CD14-positive monocyte (primary cell): ENCODE results near the gene FGF14. TPM values are rescaled to one million over a fixed set of nuclear protein-coding genes. Genes with fewer than 3 reads are reported as not detected.

ENCODE experiments used
- DNase-seq, 3 donors: peaks; one replicate each; pipeline ENCODE4 v3.0.0-alpha.2; 2011 to 2022
- H2AFZ ChIP-seq: 2 replicates; pipeline ENCODE4 v1.6.0; 2012; ENCODE audit warnings: mild to moderate bottlenecking, low read depth, low read length, inconsistent platforms; ENCODE audit not compliant: insufficient read depth, poor library complexity, severe bottlenecking
- H3K27ac ChIP-seq, 2 donors: 1 replicate in 1 of 2; 2 replicates in 1 of 2; pipeline ENCODE4 v1.5.1; 2012 to 2013; ENCODE audit warnings: low read length in 2 of 2, control low read depth in 1 of 2, inconsistent platforms in 1 of 2, low read depth in 1 of 2, mild to moderate bottlenecking in 1 of 2
- H3K27me3 ChIP-seq, 2 donors: one replicate each; pipeline versions ENCODE4 v1.6.0 to v1.6.1; 2011 to 2013; ENCODE audit warnings: low read length in 2 of 2; ENCODE audit not compliant: control insufficient read depth in 2 of 2, insufficient read depth in 2 of 2
- H3K36me3 ChIP-seq, 2 donors: replicated peaks in 1 of 2; 1 replicate in 1 of 2; 2 replicates in 1 of 2; pipeline versions ENCODE4 v1.5.1 to v1.6.1; 2012 to 2013; ENCODE audit warnings: low read length in 2 of 2, control low read depth in 1 of 2, inconsistent platforms in 1 of 2, mild to moderate bottlenecking in 1 of 2; ENCODE audit not compliant: insufficient read depth in 2 of 2, control insufficient read depth in 1 of 2
- H3K4me1 ChIP-seq, 2 donors: 1 replicate in 1 of 2; 2 replicates in 1 of 2; pipeline versions ENCODE4 v1.5.1 to v1.6.1; 2012 to 2013; ENCODE audit warnings: low read length in 2 of 2, control low read depth in 1 of 2, inconsistent platforms in 1 of 2, mild to moderate bottlenecking in 1 of 2, moderate library complexity in 1 of 2; ENCODE audit not compliant: insufficient read depth in 2 of 2, control insufficient read depth in 1 of 2
- H3K4me2 ChIP-seq: replicated peaks from 2 replicates; pipeline ENCODE3; 2012; ENCODE audit warnings: low read length, moderate library complexity, mild to moderate bottlenecking; ENCODE audit not compliant: poor library complexity, severe bottlenecking; ENCODE audit errors: extremely low read depth
- H3K4me3 ChIP-seq, 3 experiments: fragments of 200-600 bp in 1 of 3; sonication (generic) in 1 of 3; replicated peaks in 1 of 3; 1 replicate in 2 of 3; 2 replicates in 1 of 3; pipeline ENCODE4 v1.5.1; 2011 to 2013; ENCODE audit warnings: low read length in 3 of 3, mild to moderate bottlenecking in 3 of 3, control low read depth in 2 of 3, low read depth in 2 of 3, inconsistent platforms in 1 of 3, moderate library complexity in 1 of 3
- H3K79me2 ChIP-seq: 2 replicates; pipeline ENCODE4 v1.6.0; 2012; ENCODE audit warnings: mild to moderate bottlenecking, control low read depth, inconsistent platforms, low read length, moderate library complexity; ENCODE audit not compliant: insufficient read depth
- H3K9ac ChIP-seq: 2 replicates; pipeline ENCODE4 v1.6.0; 2017; ENCODE audit warnings: low read length, mild to moderate bottlenecking; ENCODE audit not compliant: insufficient read depth, poor library complexity, severe bottlenecking
- H3K9me3 ChIP-seq, 2 donors: replicated peaks in 1 of 2; 1 replicate in 1 of 2; 2 replicates in 1 of 2; pipeline versions ENCODE4 v1.5.1 to v1.6.1; 2012 to 2013; ENCODE audit warnings: low read length in 2 of 2, control low read depth in 1 of 2; ENCODE audit not compliant: control insufficient read depth in 1 of 2, insufficient read depth in 1 of 2
- H4K20me1 ChIP-seq: 2 replicates; pipeline ENCODE4 v1.6.0; 2012; ENCODE audit warnings: mild to moderate bottlenecking, low read length, control low read depth, moderate library complexity; ENCODE audit not compliant: insufficient read depth
- H3K27ac Mint-ChIP-seq, 7 donors: one replicate each; pipeline ENCODE4 v1.8.0; 2020; ENCODE audit warnings: mild to moderate bottlenecking in 7 of 7, mixed read lengths in 7 of 7, moderate library complexity in 6 of 7, inconsistent platforms in 2 of 7
- H3K27me3 Mint-ChIP-seq, 3 donors: one replicate each; pipeline ENCODE4 v1.8.0; 2021 to 2022; ENCODE audit warnings: low read depth in 3 of 3, mild to moderate bottlenecking in 3 of 3, mixed read lengths in 3 of 3, moderate library complexity in 3 of 3, inconsistent platforms in 1 of 3
- H3K36me3 Mint-ChIP-seq, 2 donors: one replicate each; pipeline ENCODE4 v1.8.0; 2020; ENCODE audit warnings: mixed read lengths in 2 of 2, inconsistent platforms in 1 of 2, mild to moderate bottlenecking in 1 of 2
- H3K4me1 Mint-ChIP-seq: one replicate; pipeline ENCODE4 v1.8.0; 2020; ENCODE audit warnings: mild to moderate bottlenecking, mixed read lengths
- H3K4me3 Mint-ChIP-seq, 2 donors: one replicate each; pipeline ENCODE4 v1.8.0; 2020; ENCODE audit warnings: mild to moderate bottlenecking in 2 of 2, mixed read lengths in 2 of 2, moderate library complexity in 1 of 2
- H3K9me3 Mint-ChIP-seq, 7 donors: one replicate each; pipeline ENCODE4 v1.8.0; 2020 to 2022; ENCODE audit warnings: mixed read lengths in 7 of 7, mild to moderate bottlenecking in 6 of 7, moderate library complexity in 6 of 7, inconsistent platforms in 2 of 7
- WGBS: methylation state at CpG from one replicate; pipeline ENCODE4 v1.1.5; 2013; ENCODE audit warnings: missing lambda C conversion rate; ENCODE audit not compliant: insufficient coverage; 5-methylcytosine and 5-hydroxymethylcytosine counted together
- intact Hi-C, 2 donors: fragments of 100-400 bp; cut with micrococcal nuclease; formaldehyde crosslinking; loops; one replicate each; pipeline versions ENCODE4 v1.15.0 to v1.15.1; 2023
- polyA plus RNA-seq, 3 donors: library from polyadenylated mRNA; depleted of rRNA in 1 of 3; unstranded in 2 of 3; stranded (reverse) in 1 of 3; fragments of 300-500 nt in 2 of 3; fragments of >200 nt in 1 of 3; fragmentation: Illumina TruSeq in 2 of 3; gene quantifications; 1 replicate in 2 of 3; 2 replicates in 1 of 3; pipeline ENCODE4 v1.2.3, GENCODE V29; 2012 to 2021
- TF ChIP-seq, protein P1 (sequence below): fragments of 200-600 bp; IDR thresholded peaks from one replicate; pipeline ENCODE4 v1.8.0; 2022; ENCODE audit warnings: antibody characterized with exemption, mild to moderate bottlenecking

FGF14 gene
- polyA plus RNA-seq, 3 donors: not detected

DNA sequence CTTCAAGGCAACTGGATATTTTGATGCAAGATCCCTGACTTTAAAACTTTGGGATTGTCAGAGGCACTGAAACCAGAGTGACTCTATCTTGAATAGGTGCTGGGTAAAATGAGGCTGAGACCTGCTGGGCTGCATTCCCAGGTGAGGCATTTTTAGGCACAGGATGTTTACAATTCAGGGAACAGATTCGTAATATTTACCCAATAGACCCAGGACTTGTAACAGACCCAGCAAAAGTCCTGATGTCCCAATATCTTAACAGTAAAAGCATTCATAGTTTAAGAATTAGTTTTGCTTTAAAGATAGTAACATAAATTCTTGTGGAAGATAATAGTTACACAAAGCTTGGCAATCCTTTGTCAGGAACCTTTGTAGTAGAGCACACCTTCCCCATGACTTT, 166.2 kb downstream of the FGF14 start:
- Histone ChIP-seq H3K9me3 (no peaks in the 10 kb centered on the region), H3K27me3 (no peaks in the 10 kb centered on the region), H3K36me3 (no peaks in the 10 kb centered on the region), H3K79me2 (no peaks in the 10 kb centered on the region), H3K27ac (no peak overlapping the region), H4K20me1 (no peaks in the 10 kb centered on the region), H2AFZ (no peak overlapping the region), H3K4me3 (no peak overlapping the region), H3K9ac (no peak overlapping the region), H3K4me2 (no peak overlapping the region), H3K4me1 (no peaks in the 10 kb centered on the region)
- intact Hi-C loops: no loop called here
- Mint-ChIP-seq H3K36me3 (no peaks in the 10 kb centered on the region), H3K27me3 (peaks cover 0 to 2% (median 0%) of the 10 kb centered on the region in 3 donors), H3K27ac (no peak overlapping the region), H3K4me1 (no peaks in the 10 kb centered on the region), H3K4me3 (no peak overlapping the region), H3K9me3 (no peaks in the 10 kb centered on the region)
- TF ChIP-seq, protein P1, sequence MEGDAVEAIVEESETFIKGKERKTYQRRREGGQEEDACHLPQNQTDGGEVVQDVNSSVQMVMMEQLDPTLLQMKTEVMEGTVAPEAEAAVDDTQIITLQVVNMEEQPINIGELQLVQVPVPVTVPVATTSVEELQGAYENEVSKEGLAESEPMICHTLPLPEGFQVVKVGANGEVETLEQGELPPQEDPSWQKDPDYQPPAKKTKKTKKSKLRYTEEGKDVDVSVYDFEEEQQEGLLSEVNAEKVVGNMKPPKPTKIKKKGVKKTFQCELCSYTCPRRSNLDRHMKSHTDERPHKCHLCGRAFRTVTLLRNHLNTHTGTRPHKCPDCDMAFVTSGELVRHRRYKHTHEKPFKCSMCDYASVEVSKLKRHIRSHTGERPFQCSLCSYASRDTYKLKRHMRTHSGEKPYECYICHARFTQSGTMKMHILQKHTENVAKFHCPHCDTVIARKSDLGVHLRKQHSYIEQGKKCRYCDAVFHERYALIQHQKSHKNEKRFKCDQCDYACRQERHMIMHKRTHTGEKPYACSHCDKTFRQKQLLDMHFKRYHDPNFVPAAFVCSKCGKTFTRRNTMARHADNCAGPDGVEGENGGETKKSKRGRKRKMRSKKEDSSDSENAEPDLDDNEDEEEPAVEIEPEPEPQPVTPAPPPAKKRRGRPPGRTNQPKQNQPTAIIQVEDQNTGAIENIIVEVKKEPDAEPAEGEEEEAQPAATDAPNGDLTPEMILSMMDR: no peak
- WGBS: no CpG with 5 or more reads among the region's 1 CpG
- DNase-seq: no peak

DNA sequence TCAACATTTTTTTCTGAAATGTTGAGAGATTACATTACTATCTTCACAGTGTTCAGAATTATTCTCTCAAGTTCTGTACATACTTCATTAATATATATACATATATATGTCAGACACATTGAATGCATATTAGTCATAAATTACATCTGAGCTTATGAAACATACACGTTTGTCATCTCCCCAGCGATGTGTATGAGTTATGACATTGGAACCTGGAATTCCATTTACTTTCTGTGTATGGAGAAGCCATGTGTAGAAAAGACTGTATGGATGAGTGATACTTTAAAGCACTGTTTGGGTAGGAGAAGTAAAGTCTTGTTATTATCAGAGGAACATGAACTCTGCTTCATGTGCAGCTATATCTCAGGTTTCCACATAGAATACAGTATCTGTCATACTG, 167.2 kb downstream of the FGF14 start:
- intact Hi-C loops: no loop called here
- TF ChIP-seq, protein P1: no peak

More for the DNA sequence above, 167.2 kb downstream of the FGF14 start:
- Mint-ChIP-seq H3K4me3 (no peak overlapping the region), H3K27me3 (peaks cover 0 to 2% (median 1%) of the 10 kb centered on the region in 3 donors), H3K27ac (no peak overlapping the region), H3K9me3 (no peaks in the 10 kb centered on the region), H3K36me3 (no peaks in the 10 kb centered on the region), H3K4me1 (no peaks in the 10 kb centered on the region)
- H3K27ac ChIP-seq: no peak overlapping the region
- H3K9me3 ChIP-seq: no peaks in the 10 kb centered on the region
- H3K4me1 ChIP-seq: no peaks in the 10 kb centered on the region
- no peaks in the 10 kb centered on the region for H3K36me3 ChIP-seq
- no peak overlapping the region for H3K9ac ChIP-seq
- H3K4me2 ChIP-seq: no peak overlapping the region
- no peak overlapping the region for H3K4me3 ChIP-seq
- WGBS: no CpG with 5 or more reads among the region's 2 CpGs
- DNase-seq: no peak
- H2AFZ ChIP-seq: no peak overlapping the region
- no peaks in the 10 kb centered on the region for H3K79me2 ChIP-seq
- H4K20me1 ChIP-seq: no peaks in the 10 kb centered on the region
- H3K27me3 ChIP-seq: no peaks in the 10 kb centered on the region
